Measurements from ENCODE around the gene ZBTB1.

GRCh38 chr14:64515053-64515452 lies 10.5 kb downstream of the ZBTB1 start:
- TF ChIP-seq POLR2A (IDR thresholded peaks at IDR 0.05; ENCODE audit: low read depth, low read length) (no peak), TCF7 (IDR thresholded peaks at IDR 0.05; ENCODE audit: borderline replicate concordance) (no peak)

Measured in GM12878 (cell line).